Mesenteric fat pad (tissue), 1 donor: ENCODE data around the gene NAV2. TPM values are rescaled to one million over a fixed set of nuclear protein-coding genes. Genes with fewer than 3 reads are reported as not detected.

Experiments used
- microRNA-seq: library from miRNA; unstranded; fragments of <30 nt; microRNA quantifications from one replicate; pipeline ENCODE4 v1.2.0, GENCODE V29; 2020; ENCODE audit warnings: borderline number of aligned reads
- total RNA-seq: library from RNA; stranded (reverse); fragmentation: NEBNext Ultra II Directional; extraction: Animal tissue kit (Norgen Biotek cat#: 25700); gene quantifications from one replicate; pipeline ENCODE4 v1.2.1, GENCODE V29; 2021
- donor health status: DM: yes; HTN: yes; CAD: no.

The NAV2 gene
- total RNA-seq, 1 donor from 2014 or later = 13.7 TPM

Small RNA genes lying within 50 kb of the gene (microRNA-seq; reads per million reads assigned to microRNA genes)
- not detected for gene MIR4694
